Astrocyte (in vitro differentiated cells and primary cell): Measurements from ENCODE around the gene RITA1.

Experiments
- CTCF ChIP-seq: IDR thresholded peaks from 2 replicates; pipeline ENCODE4 v1.5.1; 2011; ENCODE audit warnings: low read depth, mild to moderate bottlenecking, inconsistent platforms, low read length, moderate library complexity; ENCODE audit not compliant: insufficient read depth
- EZH2 ChIP-seq: IDR thresholded peaks from 2 replicates; pipeline ENCODE4 v1.6.1; 2012; ENCODE audit warnings: mild to moderate bottlenecking, low read length, inconsistent platforms; ENCODE audit not compliant: insufficient read depth

DNA sequence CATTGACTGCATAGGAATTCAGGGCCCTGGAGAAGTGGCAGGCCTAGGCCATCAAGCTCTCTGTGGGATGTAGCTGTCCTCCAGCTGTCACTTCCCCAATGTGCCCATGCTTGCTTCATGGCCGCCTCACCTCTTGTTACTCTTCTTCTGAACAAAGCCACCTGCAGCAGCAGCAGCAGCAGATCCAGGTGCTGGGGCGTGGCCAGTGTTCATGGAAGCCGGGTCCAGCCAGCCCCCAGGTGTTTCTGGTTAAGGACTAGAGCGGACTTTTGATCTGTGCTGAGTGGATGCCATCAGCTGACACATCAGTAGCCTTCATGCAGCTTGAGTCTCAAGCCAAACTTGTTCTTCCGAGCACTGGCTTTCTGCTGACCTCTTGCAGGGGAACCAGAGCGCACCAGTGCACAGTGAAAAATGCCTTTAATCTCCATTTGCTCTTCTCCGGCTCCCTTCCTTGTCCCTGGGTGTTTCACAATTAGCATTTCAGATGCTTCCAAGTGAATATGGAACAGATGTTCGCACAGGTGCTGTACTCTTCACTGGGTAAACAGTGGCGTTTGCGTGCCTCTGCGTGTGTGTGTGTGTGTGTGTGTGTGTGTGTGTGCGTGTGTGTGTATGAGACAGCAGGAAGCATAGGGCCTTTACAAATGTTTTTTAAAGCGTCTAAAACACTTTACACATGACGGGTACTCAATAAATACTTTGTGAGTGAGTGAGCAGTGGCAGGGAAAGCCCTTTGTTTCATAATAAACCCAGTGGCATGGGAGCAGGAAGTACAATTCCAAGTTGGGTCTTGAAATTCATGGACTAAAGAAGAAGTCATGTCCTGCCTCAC lies 55.9 kb downstream of the RITA1 start:
- TF ChIP-seq CTCF (no peak), EZH2 (no peak)
